SK-N-SH treated with all-trans-retinoic acid at 6 μM for 48 hours (cell line): Measurements from ENCODE around the gene HSF2.

Experiments used
- ATAC-seq: fragments of 200-7000 bp; cut with Tn5 transposase; 3 replicates; pipeline ENCODE4 v1.9.1; 2020; ENCODE audit warnings: mild to moderate bottlenecking, moderate library complexity
- ARNTL ChIP-seq: fragments of 450-650 bp; formaldehyde crosslinking; IDR thresholded peaks from 2 replicates; pipeline ENCODE4 v1.5.0; 2020; ENCODE audit warnings: low read depth, mild to moderate bottlenecking, moderate library complexity, borderline replicate concordance
- BACH2 ChIP-seq: fragments of 250-450 bp; sonication (Bioruptor Pico); IDR thresholded peaks from 2 replicates; pipeline ENCODE4 v1.9.0; 2021; ENCODE audit warnings: mild to moderate bottlenecking, borderline replicate concordance
- CSDC2 ChIP-seq: fragments of 250-450 bp; sonication (Bioruptor Pico); IDR thresholded peaks from 2 replicates; pipeline ENCODE4 v1.5.0; 2020; ENCODE audit warnings: mild to moderate bottlenecking, moderate library complexity
- GLIS3 ChIP-seq: fragments of 250-450 bp; sonication (Bioruptor Pico); IDR thresholded peaks from 2 replicates; pipeline ENCODE4 v1.5.0; 2020; ENCODE audit warnings: mild to moderate bottlenecking, moderate library complexity
- ISL1 ChIP-seq: fragments of 250-450 bp; sonication (Bioruptor Pico); IDR thresholded peaks from 2 replicates; pipeline ENCODE4 v2.1.2; 2022; ENCODE audit warnings: mild to moderate bottlenecking, moderate library complexity
- PPARA ChIP-seq: fragments of 250-450 bp; sonication (Bioruptor Pico); IDR thresholded peaks from 2 replicates; pipeline ENCODE4 v1.5.0; 2020; ENCODE audit warnings: mild to moderate bottlenecking, borderline replicate concordance
- SNAI2 ChIP-seq: fragments of 250-450 bp; sonication (Bioruptor Pico); IDR thresholded peaks from 2 replicates; pipeline ENCODE4 v1.5.0; 2020; ENCODE audit warnings: mild to moderate bottlenecking, moderate library complexity
- TCF4 ChIP-seq: fragments of 250-450 bp; sonication (Bioruptor Pico); IDR thresholded peaks from 2 replicates; pipeline ENCODE4 v1.8.0; 2021; ENCODE audit warnings: mild to moderate bottlenecking, moderate library complexity, borderline replicate concordance
- TOX ChIP-seq: fragments of 250-450 bp; sonication (Bioruptor Pico); IDR thresholded peaks from 2 replicates; pipeline ENCODE4 v1.8.0; 2021; ENCODE audit warnings: mild to moderate bottlenecking, moderate library complexity, borderline replicate concordance
- ZFP3 ChIP-seq: fragments of 250-450 bp; sonication (Bioruptor Pico); IDR thresholded peaks from 2 replicates; pipeline ENCODE4 v1.5.0; 2020; ENCODE audit warnings: mild to moderate bottlenecking, moderate library complexity
- ZFP30 ChIP-seq: fragments of 450-650 bp; formaldehyde crosslinking; IDR thresholded peaks from 2 replicates; pipeline ENCODE4 v1.5.0; 2022; ENCODE audit warnings: mild to moderate bottlenecking, moderate library complexity
- ZNF565 ChIP-seq: fragments of 450-650 bp; formaldehyde crosslinking; conservative IDR thresholded peaks from 2 replicates; pipeline ENCODE4 v1.5.0; 2020; ENCODE audit warnings: low read depth, mild to moderate bottlenecking, moderate library complexity
- ZNF8 ChIP-seq: fragments of 450-650 bp; formaldehyde crosslinking; IDR thresholded peaks from 2 replicates; pipeline ENCODE4 v1.5.0; 2020; ENCODE audit warnings: mild to moderate bottlenecking, moderate library complexity
- TF ChIP-seq, protein P1 (sequence below): fragments of 250-450 bp; sonication (Bioruptor Pico); IDR thresholded peaks from 2 replicates; pipeline ENCODE4 v1.5.0; 2020; ENCODE audit warnings: mild to moderate bottlenecking, moderate library complexity
- TF ChIP-seq, protein P2 (sequence below): fragments of 250-450 bp; sonication (Bioruptor Pico); IDR thresholded peaks from 2 replicates; pipeline ENCODE4 v1.5.1; 2020; ENCODE audit warnings: low read depth, mild to moderate bottlenecking, moderate library complexity

The HSF2 gene

DNA sequence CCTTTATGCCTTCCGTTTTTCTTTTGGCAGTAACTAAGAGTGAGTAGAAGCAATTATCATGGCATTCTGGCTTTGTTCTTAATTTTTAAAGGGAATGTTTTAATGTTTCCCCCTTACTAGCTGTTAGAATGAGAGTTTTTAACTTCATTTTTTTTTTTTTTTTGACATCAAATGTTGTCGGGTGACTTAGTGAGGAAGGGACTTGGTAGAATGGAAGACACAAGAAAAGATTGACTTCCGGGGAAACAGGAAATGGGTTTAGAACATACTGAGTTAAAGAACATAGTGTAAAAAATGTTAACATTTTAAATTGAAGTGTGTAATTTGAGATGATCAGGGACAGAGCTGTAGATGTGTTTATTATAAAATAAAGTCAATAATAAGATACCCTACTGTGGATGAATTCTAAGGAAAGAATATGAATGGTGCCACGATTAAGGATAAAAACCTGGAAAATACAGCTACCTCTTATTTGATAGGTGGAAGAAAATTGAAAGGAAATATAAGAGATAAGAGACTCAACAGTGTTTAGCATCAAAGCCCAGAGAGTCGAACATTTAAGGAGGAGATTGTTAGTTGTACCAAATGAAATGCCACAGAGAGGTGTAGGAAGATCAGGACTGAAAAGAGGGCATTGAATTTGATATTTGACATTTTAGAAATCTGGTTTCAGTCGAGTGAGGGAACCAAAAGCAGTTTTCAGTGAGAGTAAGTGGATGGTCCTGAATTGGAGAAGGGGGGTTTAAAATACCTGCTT, 9.4 kb downstream of the HSF2 start (continued):
- TF ChIP-seq, protein P1, sequence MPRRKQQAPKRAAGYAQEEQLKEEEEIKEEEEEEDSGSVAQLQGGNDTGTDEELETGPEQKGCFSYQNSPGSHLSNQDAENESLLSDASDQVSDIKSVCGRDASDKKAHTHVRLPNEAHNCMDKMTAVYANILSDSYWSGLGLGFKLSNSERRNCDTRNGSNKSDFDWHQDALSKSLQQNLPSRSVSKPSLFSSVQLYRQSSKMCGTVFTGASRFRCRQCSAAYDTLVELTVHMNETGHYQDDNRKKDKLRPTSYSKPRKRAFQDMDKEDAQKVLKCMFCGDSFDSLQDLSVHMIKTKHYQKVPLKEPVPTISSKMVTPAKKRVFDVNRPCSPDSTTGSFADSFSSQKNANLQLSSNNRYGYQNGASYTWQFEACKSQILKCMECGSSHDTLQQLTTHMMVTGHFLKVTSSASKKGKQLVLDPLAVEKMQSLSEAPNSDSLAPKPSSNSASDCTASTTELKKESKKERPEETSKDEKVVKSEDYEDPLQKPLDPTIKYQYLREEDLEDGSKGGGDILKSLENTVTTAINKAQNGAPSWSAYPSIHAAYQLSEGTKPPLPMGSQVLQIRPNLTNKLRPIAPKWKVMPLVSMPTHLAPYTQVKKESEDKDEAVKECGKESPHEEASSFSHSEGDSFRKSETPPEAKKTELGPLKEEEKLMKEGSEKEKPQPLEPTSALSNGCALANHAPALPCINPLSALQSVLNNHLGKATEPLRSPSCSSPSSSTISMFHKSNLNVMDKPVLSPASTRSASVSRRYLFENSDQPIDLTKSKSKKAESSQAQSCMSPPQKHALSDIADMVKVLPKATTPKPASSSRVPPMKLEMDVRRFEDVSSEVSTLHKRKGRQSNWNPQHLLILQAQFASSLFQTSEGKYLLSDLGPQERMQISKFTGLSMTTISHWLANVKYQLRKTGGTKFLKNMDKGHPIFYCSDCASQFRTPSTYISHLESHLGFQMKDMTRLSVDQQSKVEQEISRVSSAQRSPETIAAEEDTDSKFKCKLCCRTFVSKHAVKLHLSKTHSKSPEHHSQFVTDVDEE (CRISPR knock-in tag), result no peak
- TF ChIP-seq SNAI2 (CRISPR knock-in tag), result no peak
- TF ChIP-seq TCF4, result no peak
- no peak for TF ChIP-seq ISL1 (CRISPR knock-in tag)
- TF ChIP-seq GLIS3 (CRISPR knock-in tag), result no peak
- no peak for TF ChIP-seq ZFP3 (CRISPR knock-in tag)

DNA sequence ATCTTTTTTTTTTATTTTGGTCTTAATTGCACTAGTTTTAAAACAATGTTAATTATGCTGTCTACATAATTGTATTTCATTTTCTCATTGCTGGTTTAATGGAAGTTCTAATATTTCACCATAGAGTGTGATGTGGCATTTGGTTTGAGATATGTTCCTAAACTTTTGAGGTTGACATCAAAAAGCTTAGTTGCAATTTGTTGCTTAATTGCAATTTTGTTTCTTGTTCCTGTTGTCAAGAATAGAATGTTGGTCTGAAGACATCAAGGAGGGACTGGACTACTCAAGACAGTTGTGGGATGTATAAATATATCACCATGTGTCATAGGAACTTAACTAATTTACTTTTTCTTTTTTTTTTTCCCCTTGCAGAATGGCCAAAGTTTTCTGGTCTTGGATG, 12.5 kb downstream of the HSF2 start:
- TF ChIP-seq ARNTL (CRISPR knock-in tag) (no peak), SNAI2 (CRISPR knock-in tag) (no peak), ISL1 (CRISPR knock-in tag) (no peak), ZFP30 (no peak), CSDC2 (CRISPR knock-in tag) (no peak), ZNF565 (no peak), ZFP3 (CRISPR knock-in tag) (no peak), TOX (CRISPR knock-in tag) (no peak), TCF4 (no peak), ZNF8 (CRISPR knock-in tag) (no peak)
- TF ChIP-seq, protein P1 (CRISPR knock-in tag), result no peak
- TF ChIP-seq, protein P2, sequence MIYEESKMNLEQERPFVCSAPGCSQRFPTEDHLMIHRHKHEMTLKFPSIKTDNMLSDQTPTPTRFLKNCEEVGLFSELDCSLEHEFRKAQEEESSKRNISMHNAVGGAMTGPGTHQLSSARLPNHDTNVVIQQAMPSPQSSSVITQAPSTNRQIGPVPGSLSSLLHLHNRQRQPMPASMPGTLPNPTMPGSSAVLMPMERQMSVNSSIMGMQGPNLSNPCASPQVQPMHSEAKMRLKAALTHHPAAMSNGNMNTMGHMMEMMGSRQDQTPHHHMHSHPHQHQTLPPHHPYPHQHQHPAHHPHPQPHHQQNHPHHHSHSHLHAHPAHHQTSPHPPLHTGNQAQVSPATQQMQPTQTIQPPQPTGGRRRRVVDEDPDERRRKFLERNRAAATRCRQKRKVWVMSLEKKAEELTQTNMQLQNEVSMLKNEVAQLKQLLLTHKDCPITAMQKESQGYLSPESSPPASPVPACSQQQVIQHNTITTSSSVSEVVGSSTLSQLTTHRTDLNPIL, result no peak
- TF ChIP-seq, all 23 proteins: peak for 0
- no peak for ATAC-seq

DNA sequence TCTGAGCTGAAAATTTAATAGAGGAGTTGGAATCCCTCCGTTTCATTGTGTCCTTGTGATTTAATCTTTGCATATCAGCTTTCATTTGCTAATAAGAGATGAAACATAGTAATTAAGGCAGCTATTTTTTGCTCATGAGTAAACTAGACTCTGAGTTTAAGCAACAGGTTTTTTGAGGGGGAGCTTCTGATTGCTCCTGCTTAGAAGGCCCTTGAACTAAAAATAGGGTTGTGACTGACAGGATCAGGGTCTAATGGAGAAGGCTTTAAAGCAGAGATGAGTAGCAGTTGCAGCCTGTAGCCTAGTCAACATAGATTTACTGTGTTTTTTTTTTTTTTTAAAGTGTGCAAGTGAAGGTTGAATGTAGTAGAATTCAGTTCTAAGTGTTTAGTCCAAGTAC, 17.4 kb downstream of the HSF2 start:
- no peak for ATAC-seq
- no peak for TF ChIP-seq TCF4
- no peak for TF ChIP-seq TOX (CRISPR knock-in tag)
- TF ChIP-seq BACH2 (CRISPR knock-in tag), result no peak
- TF ChIP-seq CSDC2 (CRISPR knock-in tag), result no peak
- no peak for TF ChIP-seq ZFP30
- TF ChIP-seq, protein P2, result no peak

DNA sequence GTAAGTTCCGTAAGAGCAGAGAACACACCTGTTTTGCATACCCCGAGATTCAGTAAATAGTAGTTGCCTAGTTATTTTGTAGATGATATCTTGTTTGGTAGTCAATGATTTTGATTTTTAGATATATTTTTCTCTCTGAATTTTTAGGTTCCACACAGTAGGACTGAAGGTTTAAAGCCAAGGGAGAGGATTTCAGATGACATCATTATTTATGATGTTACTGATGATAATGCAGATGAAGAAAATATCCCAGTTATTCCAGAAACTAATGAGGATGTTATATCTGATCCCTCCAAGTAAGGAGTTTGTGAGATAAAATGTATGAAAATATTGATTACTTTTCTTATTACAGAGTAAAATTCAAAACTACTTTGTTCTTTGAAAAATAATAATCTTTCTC, 22.6 kb downstream of the HSF2 start:
- ATAC-seq, result no peak
- TF ChIP-seq ISL1 (CRISPR knock-in tag) (no peak), CSDC2 (CRISPR knock-in tag) (no peak), PPARA (CRISPR knock-in tag) (no peak), ARNTL (CRISPR knock-in tag) (no peak)
- TF ChIP-seq, protein P2, result no peak
- TF ChIP-seq, all 23 proteins: peak for 0
